HG03575 (cell line): ENCODE data around the gene C2CD5.
"Not testable (repeated sequence)": the region's sequence is repeated elsewhere in the genome, so short reads cannot be mapped to it uniquely, and the experiment has no call there.

ENCODE experiments used
- ATAC-seq: cut with Tn5 transposase; IDR thresholded peaks from one replicate; pipeline ENCODE4 v1.9.1; 2021; ENCODE audit not compliant: unreplicated experiment, insufficient number of reproducible peaks, low FRiP score; ENCODE audit errors: extremely low read depth

Gene C2CD5

GRCh38 chr12:22491034-22491433, 53.3 kb downstream of the C2CD5 start:
- ATAC-seq, result no peak

- ATAC-seq, result no peak
These were observed 55.9 kb downstream of the C2CD5 start for GRCh38 chr12:22488478-22488877.

GRCh38 chr12:22487683-22488082, 56.7 kb downstream of the C2CD5 start:
- not testable (repeated sequence) for ATAC-seq

- no peak for ATAC-seq
These were observed 62.7 kb downstream of the C2CD5 start for GRCh38 chr12:22481547-22482104.

GRCh38 chr12:22480814-22481213, 63.5 kb downstream of the C2CD5 start:
- not testable (repeated sequence) for ATAC-seq

- ATAC-seq, result no peak
These were observed 64.3 kb downstream of the C2CD5 start for GRCh38 chr12:22480016-22480415.

- ATAC-seq, result no peak
These were observed 66.5 kb downstream of the C2CD5 start for GRCh38 chr12:22477894-22478287.

GRCh38 chr12:22477166-22477893, 67.0 kb downstream of the C2CD5 start:
- no peak for ATAC-seq

- ATAC-seq, result no peak
These were observed 68.2 kb downstream of the C2CD5 start for GRCh38 chr12:22476133-22476532.

- ATAC-seq, result no peak
These were observed 69.2 kb downstream of the C2CD5 start for GRCh38 chr12:22474970-22475720.

- no peak for ATAC-seq
These were observed 71.1 kb downstream of the C2CD5 start for GRCh38 chr12:22473212-22473611.

GRCh38 chr12:22467190-22467589, 77.2 kb downstream of the C2CD5 start:
- no peak for ATAC-seq

GRCh38 chr12:22463306-22463705, 81.0 kb downstream of the C2CD5 start:
- ATAC-seq, result no peak

- ATAC-seq, result no peak
These were observed 82.6 kb downstream of the C2CD5 start for GRCh38 chr12:22461786-22462185.

GRCh38 chr12:22459838-22460490, 84.4 kb downstream of the C2CD5 start:
- no peak for ATAC-seq

GRCh38 chr12:22458298-22458937, 85.9 kb downstream of the C2CD5 start:
- ATAC-seq, result no peak

GRCh38 chr12:22457085-22457484, 87.3 kb downstream of the C2CD5 start:
- no peak for ATAC-seq

GRCh38 chr12:22453511-22453910, 90.8 kb downstream of the C2CD5 start:
- ATAC-seq, result no peak

- ATAC-seq, result no peak
These were observed 97.1 kb downstream of the C2CD5 start for GRCh38 chr12:22447223-22447622.
